D721Med (cell line): Measurements from ENCODE around the gene GPHB5.

Experiments used
- DNase-seq: peaks from one replicate; pipeline ENCODE4 v3.0.0; 2011; ENCODE audit warnings: low spot score; ENCODE audit not compliant: insufficient read length
- FAIRE-seq: peaks from 2 replicates; lab custom pipeline; 2011; peaks lifted over from hg19 to GRCh38; lab: Jason Lieb, UNC
- CTCF ChIP-seq: IDR thresholded peaks from 2 replicates; pipeline ENCODE4 v1.5.1; 2012; ENCODE audit warnings: mild to moderate bottlenecking, control low read depth; ENCODE audit not compliant: insufficient read depth; ENCODE audit errors: missing control alignments

GPHB5 gene

DNA sequence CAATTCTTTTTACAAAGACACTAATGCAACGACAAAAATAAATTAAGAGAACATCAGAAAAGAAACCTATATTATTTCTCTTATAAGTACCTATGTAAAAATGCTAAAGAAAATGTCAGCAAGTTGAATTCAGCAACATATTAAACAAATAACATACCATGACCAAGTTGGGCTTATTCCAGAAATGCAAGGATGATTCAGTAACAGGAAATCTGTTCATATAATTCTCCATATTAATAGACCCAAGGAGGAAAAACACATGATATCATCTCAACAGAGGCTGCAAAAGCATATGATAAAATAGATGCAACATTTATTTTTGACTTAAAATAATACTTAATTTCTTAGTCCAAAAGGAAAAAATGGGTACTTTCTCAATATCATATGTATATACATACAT, 25.1 kb upstream of the GPHB5 start:
- DNase-seq (no peak), FAIRE-seq (no peak)
- TF ChIP-seq CTCF = no peak

DNA sequence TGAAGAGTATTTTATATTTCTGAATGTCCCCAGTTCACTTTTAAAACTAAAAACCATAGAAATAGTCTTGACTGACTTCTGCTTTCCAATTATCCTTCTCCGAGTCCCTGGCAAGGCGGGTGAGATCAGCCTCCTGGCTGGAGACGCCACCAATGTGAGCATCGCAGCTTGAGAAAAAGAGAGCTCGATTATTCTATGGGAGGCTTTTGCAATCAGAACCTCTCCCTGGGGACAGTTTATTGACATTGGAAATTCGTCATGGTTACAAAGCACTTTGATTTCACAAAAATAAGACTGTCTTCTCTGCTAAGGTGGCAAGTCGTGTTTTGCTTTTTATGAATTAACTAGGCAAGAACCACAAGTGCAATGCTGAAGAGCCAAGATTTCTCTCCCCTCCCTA, 23.6 kb upstream of the GPHB5 start:
- no peak for TF ChIP-seq CTCF
- DNase-seq (no peak), FAIRE-seq (no peak)

DNA sequence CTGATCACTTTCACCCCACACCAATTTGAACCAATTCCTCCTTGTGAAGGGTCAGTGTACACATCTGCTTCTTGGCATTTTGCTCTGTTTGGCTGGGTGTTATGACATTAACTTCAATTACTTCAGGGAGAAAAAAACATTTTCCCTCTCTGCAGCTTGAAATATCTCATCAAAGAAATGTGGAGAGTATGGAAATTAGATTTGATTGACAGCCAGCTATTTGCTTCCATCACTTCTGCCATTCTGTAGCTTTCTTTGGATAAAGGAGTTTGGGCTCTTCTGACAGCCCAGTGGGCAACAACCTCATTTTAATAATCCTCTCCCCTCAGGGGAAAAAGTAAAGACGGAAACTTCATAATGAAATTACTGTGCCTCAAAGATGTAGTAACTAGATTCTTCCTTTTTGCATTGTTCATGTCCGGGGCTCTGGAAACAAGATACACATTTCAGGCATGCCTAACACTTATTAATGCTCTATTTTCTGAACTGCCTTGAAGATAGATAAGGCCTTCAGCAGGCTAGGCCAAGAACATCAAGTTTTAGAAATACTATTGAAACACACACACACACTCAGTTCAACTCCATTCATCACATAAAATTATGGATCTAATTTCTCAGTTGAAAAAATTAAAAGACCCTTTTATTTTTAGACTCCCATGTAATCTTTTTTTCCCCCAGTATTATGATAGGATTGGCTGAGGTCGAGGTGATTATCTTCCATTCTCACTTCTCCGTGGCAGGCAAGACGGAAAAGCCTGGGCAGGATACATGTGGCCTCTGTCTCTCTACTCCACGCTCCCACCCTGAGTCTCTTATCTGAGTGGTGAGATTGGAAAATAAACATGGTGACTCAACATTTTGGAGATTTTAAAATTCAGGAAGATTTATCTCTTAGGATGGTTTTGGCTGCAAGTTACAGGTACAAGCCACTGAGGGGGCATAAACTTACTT, 10.3 kb upstream of the GPHB5 start:
- no peak for TF ChIP-seq CTCF

DNA sequence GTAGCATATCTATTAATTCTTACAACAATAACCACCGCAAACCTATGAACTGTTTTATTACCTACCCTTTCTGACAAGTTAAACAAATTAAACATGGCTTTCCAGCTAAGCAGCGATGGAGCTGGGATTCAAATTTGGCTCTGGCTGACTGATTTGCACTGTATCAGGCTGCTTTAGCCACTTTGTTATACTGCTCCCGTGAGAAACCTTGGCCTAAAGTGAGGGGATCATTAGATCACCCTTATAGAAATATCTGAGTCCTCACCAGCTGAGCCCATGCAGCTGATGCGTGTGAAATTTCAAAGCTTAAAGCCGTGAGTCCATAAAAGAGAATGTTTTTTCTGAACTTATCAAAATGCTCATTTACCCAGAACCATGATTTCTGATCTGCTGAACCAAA, 8.1 kb upstream of the GPHB5 start:
- DNase-seq (no peak), FAIRE-seq (no peak)
- TF ChIP-seq CTCF = no peak

More for the DNA sequence above, 10.3 kb upstream of the GPHB5 start:
- DNase-seq (no peak), FAIRE-seq (no peak)

DNA sequence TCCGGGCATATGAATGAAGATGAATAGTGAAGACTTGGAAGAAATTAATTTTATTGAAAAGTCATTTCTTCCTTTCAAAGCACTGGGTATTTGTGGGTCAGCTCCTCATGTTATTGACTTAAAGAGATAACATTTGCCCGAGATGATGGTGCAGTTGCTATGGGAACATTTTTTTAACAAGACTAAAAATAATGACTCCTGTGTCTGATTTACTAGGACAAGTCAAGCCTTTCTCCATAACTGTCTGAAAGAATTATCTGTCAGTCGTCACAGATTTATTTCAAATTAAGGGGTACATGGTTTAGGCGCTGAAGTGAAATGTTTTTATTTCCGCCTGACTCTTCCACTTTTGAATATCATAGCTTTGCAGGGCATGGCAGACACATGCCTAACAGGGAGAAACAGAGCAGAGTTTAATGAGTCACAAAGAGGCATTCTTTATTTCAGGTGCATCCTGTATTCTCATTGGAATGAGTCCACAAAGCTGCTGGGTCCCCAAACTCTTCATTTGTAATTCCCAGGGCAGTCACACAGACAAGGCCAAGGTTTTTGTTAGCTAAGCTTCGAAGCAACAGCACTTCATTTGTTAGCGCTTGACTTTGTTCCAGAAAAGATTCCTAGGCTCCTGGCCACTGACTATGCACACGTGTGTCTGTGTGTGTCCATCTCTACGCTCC, 4.3 kb upstream of the GPHB5 start:
- FAIRE-seq (no peak), DNase-seq (no peak)
- no peak for TF ChIP-seq CTCF

- no peak for DNase-seq
- FAIRE-seq = no peak
- TF ChIP-seq CTCF = no peak
Measured at GRCh38 chr14:63322472-63322871, 3.7 kb upstream of the GPHB5 start.
